Tibial artery (tissue), 4 donors: ENCODE measurements around the gene MYO5B.

Source experiments
- DNase-seq, 2 donors: peaks; one replicate each; pipeline ENCODE4 v3.0.0-alpha.2; 2019
- H3K27ac ChIP-seq, 2 donors: fragments of 200-600 bp; sonication (generic) in 1 of 2; 1 replicate in 1 of 2; 2 replicates in 1 of 2; pipeline ENCODE4 v1.5.1; 2018 to 2019; ENCODE audit warnings: mild to moderate bottlenecking in 1 of 2
- H3K27me3 ChIP-seq, 2 donors: fragments of 200-600 bp; sonication (generic) in 1 of 2; one replicate each; pipeline versions ENCODE4 v1.5.1 to v1.6.0; 2016 to 2019
- H3K36me3 ChIP-seq, 3 donors: fragments of 200-600 bp; sonication (generic) in 2 of 3; one replicate each; pipeline ENCODE4 v1.5.1; 2016 to 2019; ENCODE audit warnings: mild to moderate bottlenecking in 2 of 3
- H3K4me1 ChIP-seq, 4 donors: fragments of 200-600 bp; sonication (generic) in 2 of 4; 1 replicate in 3 of 4; 2 replicates in 1 of 4; pipeline ENCODE4 v1.5.1; 2016 to 2019
- H3K4me3 ChIP-seq, 2 donors: fragments of 200-600 bp; sonication (generic) in 1 of 2; 1 replicate in 1 of 2; 2 replicates in 1 of 2; pipeline ENCODE4 v1.5.1; 2018 to 2019; ENCODE audit warnings: mild to moderate bottlenecking in 2 of 2
- H3K9me3 ChIP-seq, 3 donors: fragments of 200-600 bp; sonication (generic) in 1 of 3; one replicate each; pipeline ENCODE4 v1.5.1; 2016 to 2019
- intact Hi-C: fragments of 100-400 bp; cut with DNase I; formaldehyde crosslinking; loops from one replicate; pipeline ENCODE4 v1.15.0; 2023; ENCODE audit warnings: low total_unique reads
- TF ChIP-seq, protein P1 (sequence below), 2 experiments: fragments of 200-600 bp in 1 of 2; fragments of 450-650 bp in 1 of 2; IDR thresholded peaks; one replicate each; pipeline ENCODE4 v1.5.1; 2017 to 2019; ENCODE audit warnings: antibody characterized with exemption in 2 of 2, mild to moderate bottlenecking in 1 of 2, moderate library complexity in 1 of 2

MYO5B gene

GRCh38 chr18:50027996-50028395 lies 167.0 kb downstream of the MYO5B start:
- no peak overlapping the region for H3K27ac ChIP-seq
- intact Hi-C loops, result no loop called here
- no peaks in the 10 kb centered on the region for H3K4me1 ChIP-seq
- H3K4me3 ChIP-seq, result no peak overlapping the region
- no peaks in the 10 kb centered on the region for H3K27me3 ChIP-seq
- no peaks in the 10 kb centered on the region for H3K9me3 ChIP-seq
- TF ChIP-seq, protein P1, sequence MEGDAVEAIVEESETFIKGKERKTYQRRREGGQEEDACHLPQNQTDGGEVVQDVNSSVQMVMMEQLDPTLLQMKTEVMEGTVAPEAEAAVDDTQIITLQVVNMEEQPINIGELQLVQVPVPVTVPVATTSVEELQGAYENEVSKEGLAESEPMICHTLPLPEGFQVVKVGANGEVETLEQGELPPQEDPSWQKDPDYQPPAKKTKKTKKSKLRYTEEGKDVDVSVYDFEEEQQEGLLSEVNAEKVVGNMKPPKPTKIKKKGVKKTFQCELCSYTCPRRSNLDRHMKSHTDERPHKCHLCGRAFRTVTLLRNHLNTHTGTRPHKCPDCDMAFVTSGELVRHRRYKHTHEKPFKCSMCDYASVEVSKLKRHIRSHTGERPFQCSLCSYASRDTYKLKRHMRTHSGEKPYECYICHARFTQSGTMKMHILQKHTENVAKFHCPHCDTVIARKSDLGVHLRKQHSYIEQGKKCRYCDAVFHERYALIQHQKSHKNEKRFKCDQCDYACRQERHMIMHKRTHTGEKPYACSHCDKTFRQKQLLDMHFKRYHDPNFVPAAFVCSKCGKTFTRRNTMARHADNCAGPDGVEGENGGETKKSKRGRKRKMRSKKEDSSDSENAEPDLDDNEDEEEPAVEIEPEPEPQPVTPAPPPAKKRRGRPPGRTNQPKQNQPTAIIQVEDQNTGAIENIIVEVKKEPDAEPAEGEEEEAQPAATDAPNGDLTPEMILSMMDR (IDR thresholded peaks at IDR 0.05), result no peak
- H3K36me3 ChIP-seq, result no peaks in the 10 kb centered on the region
- no peak for DNase-seq

DNA sequence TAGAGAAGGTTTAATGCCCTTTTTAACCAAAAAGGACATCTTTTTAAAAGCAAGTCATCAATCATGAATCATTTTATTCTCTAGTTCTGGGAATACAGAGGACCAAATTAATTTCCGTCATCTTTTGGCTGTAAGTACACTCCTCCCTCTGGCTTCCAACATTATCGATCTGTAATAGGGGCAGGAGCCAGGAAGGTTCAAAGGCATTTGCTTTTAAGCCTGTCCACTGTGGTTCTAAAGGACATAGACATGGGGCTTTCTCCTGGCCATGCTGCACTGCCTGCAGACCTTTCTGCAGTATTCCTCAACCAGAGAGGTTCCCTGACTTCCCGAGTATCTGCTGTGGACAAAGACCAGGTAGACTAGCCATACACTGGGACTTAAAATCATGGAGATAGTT lies 170.5 kb downstream of the MYO5B start:
- H3K4me1 ChIP-seq, result no peaks in the 10 kb centered on the region

DNA sequence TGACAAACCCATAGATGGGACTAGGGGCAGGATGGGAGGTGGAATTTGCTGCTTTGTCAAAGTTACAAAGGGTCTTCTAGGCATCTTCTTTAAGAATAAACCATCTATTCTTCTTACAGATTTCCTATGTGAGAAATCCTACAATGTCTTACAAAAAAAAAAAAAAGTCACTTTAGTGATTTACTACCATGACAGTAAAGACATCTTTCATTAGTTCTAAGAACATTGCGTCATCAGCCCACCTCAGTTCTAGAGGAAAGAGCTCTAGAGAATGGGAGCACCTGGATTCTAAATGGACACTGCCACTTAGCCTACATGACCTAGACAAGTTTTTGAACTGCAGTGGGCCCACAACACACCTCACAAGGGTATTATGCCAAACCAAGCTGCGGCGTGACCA lies 172.0 kb downstream of the MYO5B start:
- H3K4me1 ChIP-seq, result no peaks in the 10 kb centered on the region
- DNase-seq, result no peak
- H3K27me3 ChIP-seq, result no peaks in the 10 kb centered on the region
- H3K36me3 ChIP-seq, result no peaks in the 10 kb centered on the region
- intact Hi-C loops, result no loop called here
- no peak overlapping the region for H3K4me3 ChIP-seq
- no peaks in the 10 kb centered on the region for H3K9me3 ChIP-seq
- H3K27ac ChIP-seq, result no peak overlapping the region
- TF ChIP-seq, protein P1 (IDR thresholded peaks at IDR 0.05), result no peak

More for the DNA sequence above, 170.5 kb downstream of the MYO5B start:
- intact Hi-C loops, result no loop called here
- TF ChIP-seq, protein P1 (IDR thresholded peaks at IDR 0.05), result no peak
- Histone ChIP-seq H3K9me3 (no peaks in the 10 kb centered on the region), H3K27ac (no peak overlapping the region), H3K4me3 (no peak overlapping the region), H3K27me3 (no peaks in the 10 kb centered on the region), H3K36me3 (no peaks in the 10 kb centered on the region)
- no peak for DNase-seq

DNA sequence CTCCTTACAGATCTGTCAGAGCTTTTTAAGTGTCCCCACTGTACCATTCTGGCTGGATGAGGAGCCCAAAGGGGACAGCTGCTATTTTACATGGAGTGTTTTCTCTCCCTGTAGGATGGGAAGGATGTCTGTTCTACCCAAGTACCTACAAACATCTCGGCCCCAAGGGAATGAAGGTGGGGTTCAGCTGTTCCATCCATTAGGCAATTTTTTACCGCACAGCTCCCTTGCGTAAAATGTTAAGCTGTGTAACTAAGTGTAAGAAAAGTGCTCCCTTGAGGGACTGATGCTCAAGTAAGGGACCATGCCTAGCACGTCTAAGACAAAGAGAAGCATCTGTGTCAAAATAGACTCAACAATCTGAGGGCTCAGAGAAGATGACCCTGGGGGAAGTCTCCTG lies 180.3 kb downstream of the MYO5B start:
- Histone ChIP-seq H3K4me1 (peaks cover 0 to 21% (median 10%) of the 10 kb centered on the region in 4 donors), H3K27ac (no peak overlapping the region), H3K27me3 (no peaks in the 10 kb centered on the region), H3K4me3 (no peak overlapping the region), H3K36me3 (no peaks in the 10 kb centered on the region), H3K9me3 (no peaks in the 10 kb centered on the region)
- TF ChIP-seq, protein P1 (IDR thresholded peaks at IDR 0.05), result no peak
- intact Hi-C loops, result no loop called here
- DNase-seq, result no peak

DNA sequence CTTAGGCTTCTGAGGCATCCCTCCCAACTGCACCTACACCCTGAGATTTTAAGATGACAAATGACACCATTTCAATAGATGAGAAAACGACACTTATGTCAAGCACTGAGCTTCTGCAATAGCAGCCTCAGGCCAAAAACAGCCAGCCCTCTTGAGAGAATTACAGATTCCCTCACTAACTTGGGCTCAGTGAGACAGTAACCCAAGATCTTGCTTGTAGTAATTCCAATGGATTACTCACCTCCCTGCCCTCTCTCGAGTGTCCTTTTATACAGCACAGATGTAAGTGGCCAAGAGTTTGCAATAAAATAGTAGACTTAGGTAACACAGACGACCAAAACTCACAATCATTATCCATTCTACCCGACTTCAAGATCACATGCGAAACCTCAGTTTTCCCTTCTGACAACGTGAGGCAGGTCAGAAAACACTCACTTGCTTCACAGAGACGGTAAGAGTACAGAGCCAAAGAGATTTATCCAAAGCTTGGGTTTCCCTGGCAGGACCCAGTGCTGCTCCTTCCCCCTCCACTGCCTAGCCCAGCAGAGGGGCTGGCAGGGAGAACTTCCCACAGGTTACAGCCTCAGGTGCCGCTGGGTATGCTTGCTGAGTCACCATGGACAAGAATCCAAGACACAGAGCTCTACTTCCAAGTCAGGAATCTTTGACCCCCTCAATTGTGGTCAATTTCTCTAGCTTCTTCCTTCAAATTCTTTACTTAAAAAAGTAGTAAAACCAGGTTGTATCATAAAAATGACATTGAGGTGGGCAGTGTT lies 181.4 kb downstream of the MYO5B start:
- no peak for DNase-seq
- intact Hi-C loops, result no loop called here
- no peaks in the 10 kb centered on the region for H3K36me3 ChIP-seq
- H3K27ac ChIP-seq, result no peak overlapping the region
- H3K4me3 ChIP-seq, result no peak overlapping the region
- no peaks in the 10 kb centered on the region for H3K9me3 ChIP-seq
- peaks cover 0 to 21% (median 10%) of the 10 kb centered on the region in 4 donors for H3K4me1 ChIP-seq
- no peaks in the 10 kb centered on the region for H3K27me3 ChIP-seq
- TF ChIP-seq, protein P1 (IDR thresholded peaks at IDR 0.05), result no peak
